ENCODE measurements around the gene ABCC1.

Gene ABCC1

GRCh38 chr16:16051132-16051531, 101.7 kb downstream of the ABCC1 start:
- no peak for DNase-seq

- no peak for DNase-seq
These were observed 103.5 kb downstream of the ABCC1 start for GRCh38 chr16:16052916-16053315.

- DNase-seq = no peak
These were observed 107.7 kb downstream of the ABCC1 start for GRCh38 chr16:16057102-16057501.

- no peak for DNase-seq
These were observed 109.7 kb downstream of the ABCC1 start for GRCh38 chr16:16059160-16059559.

- DNase-seq = no peak
These were observed 110.6 kb downstream of the ABCC1 start for GRCh38 chr16:16059895-16060590.

GRCh38 chr16:16062023-16062937, 112.9 kb downstream of the ABCC1 start:
- no peak for DNase-seq

- DNase-seq = no peak
These were observed 114.3 kb downstream of the ABCC1 start for GRCh38 chr16:16063683-16064082.

GRCh38 chr16:16064874-16065384, 115.5 kb downstream of the ABCC1 start:
- DNase-seq = no peak

- DNase-seq = no peak
These were observed 117.7 kb downstream of the ABCC1 start for GRCh38 chr16:16067127-16067526.

- DNase-seq = no peak
These were observed 122.3 kb downstream of the ABCC1 start for GRCh38 chr16:16071631-16072244.

- no peak for DNase-seq
These were observed 123.7 kb downstream of the ABCC1 start for GRCh38 chr16:16073001-16073545.

- DNase-seq = no peak
These were observed 124.8 kb downstream of the ABCC1 start for GRCh38 chr16:16073891-16074881.

GRCh38 chr16:16075488-16076422, 126.3 kb downstream of the ABCC1 start:
- no peak for DNase-seq

GRCh38 chr16:16076423-16076813, 127.0 kb downstream of the ABCC1 start:
- DNase-seq = no peak

GRCh38 chr16:16080465-16081065, 131.1 kb downstream of the ABCC1 start:
- DNase-seq = no peak

- DNase-seq = no peak
These were observed 131.7 kb downstream of the ABCC1 start for GRCh38 chr16:16081141-16081540.

GRCh38 chr16:16082255-16082654, 132.8 kb downstream of the ABCC1 start:
- no peak for DNase-seq

- DNase-seq = no peak
These were observed 134.2 kb downstream of the ABCC1 start for GRCh38 chr16:16083421-16084156.

- no peak for DNase-seq
These were observed 135.5 kb downstream of the ABCC1 start for GRCh38 chr16:16084874-16085273.

All from effector CD4-positive, alpha-beta T cell (primary cell).